Cardiac fibroblast (primary cell): ENCODE measurements around the gene CTAGE1.
A peak's percentile ranks its signal among the peaks of the same experiment; 100 is the strongest.

ENCODE experiments used
- DNase-seq, 2 donors: peaks; one replicate each; pipeline versions ENCODE4 v3.0.0 to v3.0.0-alpha.2; 2010; ENCODE audit warnings: low read depth in 2 of 2
- H3K4me3 ChIP-seq, 2 donors: replicated peaks in 1 of 2; 1 replicate in 1 of 2; 2 replicates in 1 of 2; pipeline ENCODE4 v1.5.1; 2011; ENCODE audit warnings: low read depth in 2 of 2, low read length in 2 of 2, mild to moderate bottlenecking in 2 of 2, moderate library complexity in 1 of 2
- TF ChIP-seq, protein P1 (sequence below): IDR thresholded peaks from one replicate; pipeline ENCODE4 v1.5.1; 2011; ENCODE audit warnings: low read depth, mild to moderate bottlenecking, low read length, inconsistent platforms

The CTAGE1 gene

DNA sequence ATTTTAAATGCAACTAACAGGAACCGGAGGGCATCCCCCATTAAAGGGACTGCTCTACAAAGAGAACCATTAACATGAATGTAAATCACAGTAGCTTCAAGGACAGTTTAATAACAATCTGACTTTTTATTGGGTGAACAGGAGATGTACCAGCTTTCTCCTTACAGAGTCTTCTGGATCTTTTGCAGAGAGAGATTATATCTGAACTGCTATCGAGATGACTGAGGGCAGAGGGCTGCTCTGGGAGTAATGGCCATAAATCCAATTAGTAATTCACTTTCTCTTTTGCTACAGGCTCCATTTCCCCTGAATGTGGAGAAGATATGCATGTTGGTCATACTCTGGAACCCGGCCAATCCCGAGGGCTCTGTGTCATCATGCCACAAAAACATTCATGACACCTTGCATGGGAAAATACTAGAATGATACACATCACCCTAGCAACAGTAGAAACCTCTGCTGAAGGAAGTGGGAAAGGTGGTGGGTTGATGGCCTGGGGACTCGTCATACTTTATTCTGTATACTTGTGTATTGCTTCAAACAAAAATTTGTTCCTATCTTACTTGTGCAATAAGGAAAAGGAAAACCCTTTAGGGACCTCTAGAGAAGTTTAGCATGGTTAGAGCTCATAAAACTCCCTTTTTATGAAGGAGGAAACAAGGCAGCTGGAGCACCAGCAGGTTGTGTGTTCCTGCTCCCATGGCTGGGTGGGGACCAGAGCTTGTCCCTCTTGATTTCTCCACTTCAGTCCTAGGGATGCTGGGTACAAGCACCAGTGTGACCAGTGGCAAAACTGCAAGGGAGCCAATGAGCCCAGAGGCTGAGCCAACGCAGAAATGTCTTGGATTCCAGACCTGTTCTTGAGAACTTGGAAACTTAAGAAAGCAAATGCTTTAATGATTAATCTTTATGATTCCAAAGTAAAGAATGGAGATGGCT lies 26.0 kb downstream of the CTAGE1 start:
- TF ChIP-seq, protein P1, sequence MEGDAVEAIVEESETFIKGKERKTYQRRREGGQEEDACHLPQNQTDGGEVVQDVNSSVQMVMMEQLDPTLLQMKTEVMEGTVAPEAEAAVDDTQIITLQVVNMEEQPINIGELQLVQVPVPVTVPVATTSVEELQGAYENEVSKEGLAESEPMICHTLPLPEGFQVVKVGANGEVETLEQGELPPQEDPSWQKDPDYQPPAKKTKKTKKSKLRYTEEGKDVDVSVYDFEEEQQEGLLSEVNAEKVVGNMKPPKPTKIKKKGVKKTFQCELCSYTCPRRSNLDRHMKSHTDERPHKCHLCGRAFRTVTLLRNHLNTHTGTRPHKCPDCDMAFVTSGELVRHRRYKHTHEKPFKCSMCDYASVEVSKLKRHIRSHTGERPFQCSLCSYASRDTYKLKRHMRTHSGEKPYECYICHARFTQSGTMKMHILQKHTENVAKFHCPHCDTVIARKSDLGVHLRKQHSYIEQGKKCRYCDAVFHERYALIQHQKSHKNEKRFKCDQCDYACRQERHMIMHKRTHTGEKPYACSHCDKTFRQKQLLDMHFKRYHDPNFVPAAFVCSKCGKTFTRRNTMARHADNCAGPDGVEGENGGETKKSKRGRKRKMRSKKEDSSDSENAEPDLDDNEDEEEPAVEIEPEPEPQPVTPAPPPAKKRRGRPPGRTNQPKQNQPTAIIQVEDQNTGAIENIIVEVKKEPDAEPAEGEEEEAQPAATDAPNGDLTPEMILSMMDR, result no peak
- DNase-seq, result peak; percentile 85 to 96
- no peak overlapping the region for H3K4me3 ChIP-seq

DNA sequence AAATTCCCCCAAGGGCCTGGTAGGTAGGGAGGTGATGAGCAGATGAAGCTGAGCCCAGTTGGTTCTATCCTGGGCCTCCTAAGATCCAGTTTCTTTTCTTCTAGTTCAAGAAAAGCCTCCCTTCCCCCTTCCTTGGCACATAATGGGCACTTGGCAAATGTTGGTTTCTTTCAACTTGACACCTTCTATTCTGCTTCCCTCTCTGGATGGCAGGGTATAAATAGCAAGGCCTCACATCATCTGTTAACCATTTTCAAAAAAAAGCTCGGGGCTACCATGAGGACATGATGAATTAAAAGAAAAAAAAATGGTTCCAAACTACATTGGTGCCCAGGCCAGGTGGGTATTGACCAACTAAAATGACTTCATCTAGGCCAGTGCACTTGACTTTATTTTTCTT lies 29.9 kb downstream of the CTAGE1 start:
- TF ChIP-seq, protein P1, result no peak

DNA sequence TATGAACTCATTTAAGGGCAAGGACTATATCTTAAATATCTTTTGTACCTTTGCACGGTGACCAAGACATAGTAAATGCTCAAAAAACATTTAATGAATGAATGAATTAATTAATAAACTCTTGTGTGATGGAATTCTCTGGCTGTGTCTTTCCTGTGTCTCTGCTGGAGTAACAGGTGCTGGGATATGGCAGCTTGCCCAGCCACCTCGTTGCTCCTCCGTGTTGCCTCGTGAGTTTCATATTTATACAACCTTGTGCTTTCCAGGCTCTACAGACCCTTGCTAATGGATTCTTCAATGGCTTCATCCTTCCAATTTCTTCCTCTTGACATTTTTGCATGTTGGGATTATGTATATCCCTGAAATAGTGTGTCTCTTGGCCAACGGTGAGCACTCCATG lies 30.4 kb downstream of the CTAGE1 start:
- H3K4me3 ChIP-seq, result no peak overlapping the region
- TF ChIP-seq, protein P1, result no peak
- DNase-seq, result no peak

More for the DNA sequence above, 29.9 kb downstream of the CTAGE1 start:
- H3K4me3 ChIP-seq, result no peak overlapping the region
- DNase-seq, result no peak

DNA sequence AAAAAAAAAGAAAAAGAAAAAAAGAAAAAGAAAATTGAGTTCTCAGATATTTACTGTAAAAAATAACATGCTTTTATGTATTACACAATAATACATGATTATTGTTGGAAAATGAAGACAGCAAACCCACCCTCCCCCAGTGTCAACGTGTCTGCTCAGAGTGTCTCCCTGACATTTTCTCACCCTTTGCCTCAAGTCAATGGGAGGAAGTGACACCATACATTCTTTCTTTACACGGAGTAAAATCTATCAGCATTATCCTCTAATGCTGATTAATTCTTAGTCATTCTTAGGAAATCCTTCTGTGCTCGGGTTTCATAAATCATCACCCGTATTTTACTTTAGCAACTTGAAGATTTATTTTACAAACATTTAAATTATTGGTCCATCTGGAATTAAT lies 32.0 kb downstream of the CTAGE1 start:
- no peak overlapping the region for H3K4me3 ChIP-seq
- TF ChIP-seq, protein P1, result no peak
- peak; percentile 91 to 92 for DNase-seq

DNA sequence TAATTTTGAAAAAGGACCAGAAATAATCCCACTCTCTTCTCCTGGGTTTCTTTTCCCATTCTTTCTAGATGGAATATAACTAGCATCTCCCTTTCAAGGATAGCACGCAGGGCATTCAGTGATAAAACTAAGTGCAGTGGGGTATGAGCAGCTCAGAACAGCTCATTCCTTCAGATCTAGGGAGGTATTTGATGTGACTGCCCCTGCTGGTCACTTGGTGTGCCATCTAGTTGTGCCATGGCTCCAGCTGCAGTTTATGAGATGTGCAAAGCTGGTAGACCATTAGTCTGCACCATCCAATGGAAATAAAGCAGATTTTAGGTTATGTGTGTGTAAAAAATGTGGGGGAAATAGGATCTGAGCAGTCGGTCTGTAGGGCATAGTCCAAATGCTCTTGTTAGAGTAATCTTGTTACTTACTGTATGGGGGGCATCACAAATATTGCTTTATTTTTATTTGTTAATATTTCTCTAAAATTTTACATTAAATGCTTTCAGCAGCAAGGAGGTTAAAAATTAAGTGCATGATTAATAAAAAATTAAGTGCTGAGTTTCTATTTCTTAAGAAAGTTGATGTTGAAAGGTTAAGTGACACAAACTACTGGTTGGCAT lies 38.9 kb downstream of the CTAGE1 start:
- H3K4me3 ChIP-seq, result no peak overlapping the region
- DNase-seq, result peak; percentile 41 to 51
- TF ChIP-seq, protein P1, result peak; percentile 53

DNA sequence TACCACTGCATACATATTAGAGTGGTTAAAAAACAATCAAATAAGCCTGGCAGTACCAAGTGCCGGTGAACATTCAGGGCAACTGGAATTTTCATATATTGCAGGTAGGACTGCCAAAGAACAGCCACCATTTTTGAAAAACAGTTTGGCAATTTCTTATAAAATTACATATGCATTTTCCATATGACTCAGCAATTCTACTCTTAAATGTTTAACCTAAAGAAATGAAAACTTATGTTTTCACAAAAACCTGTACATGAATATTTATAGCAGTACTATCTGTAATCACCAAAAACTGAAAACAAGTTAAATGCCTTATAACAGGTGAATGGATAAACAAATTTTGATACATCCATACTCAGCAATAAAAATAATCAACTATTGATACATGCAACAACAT lies 39.9 kb downstream of the CTAGE1 start:
- H3K4me3 ChIP-seq, result no peak overlapping the region
- no peak for DNase-seq
- TF ChIP-seq, protein P1, result no peak
